HepG2 (cell line): ENCODE data around the gene ZSCAN26. TPM values are rescaled to one million over a fixed set of nuclear protein-coding genes. Genes with fewer than 3 reads are reported as not detected.

ENCODE experiments used
- ATAC-seq: fragments of 200-7000 bp; cut with Tn5 transposase; 3 replicates; pipeline ENCODE4 v1.9.1; 2020; ENCODE audit warnings: mild to moderate bottlenecking, moderate library complexity
- BruUV-seq: library from RNA; stranded (reverse); fragments of 400-500 nt; replicated peaks from 2 replicates; lab custom pipeline; 2021; lab: Mats Ljungman, UMichigan
- CTCF ChIA-PET: fragments of 300-600 bp; formaldehyde crosslinking; extraction: SDS; loops from one replicate; lab custom pipeline; 2021; ENCODE audit warnings: low total read pairs, inconsistent platforms, low intra/inter-chr PET ratio; lab: Yijun Ruan, JAX
- POLR2A ChIA-PET: fragments of 350-600 bp; sonication (Branson Sonifier 250); formaldehyde crosslinking; loops from one replicate; lab custom pipeline; 2020; ENCODE audit warnings: antibody characterized with exemption, inconsistent platforms; lab: Yijun Ruan, JAX
- DNase-seq: peaks from one replicate; pipeline ENCODE4 v3.0.0-alpha.2; 2015; ENCODE audit warnings: low spot score
- FAIRE-seq: peaks from 3 replicates; lab custom pipeline; 2011; peaks lifted over from hg19 to GRCh38; lab: Jason Lieb, UNC
- H2AFZ ChIP-seq: one replicate; pipeline ENCODE4 v1.6.1; 2011; ENCODE audit warnings: low read length, inconsistent platforms
- H3K27ac ChIP-seq: fragments of 300-600 bp; 3 replicates; pipeline ENCODE4 v1.8.0; 2011; ENCODE audit warnings: mixed run types, mild to moderate bottlenecking, mixed read lengths, low read length, inconsistent platforms; ENCODE audit not compliant: insufficient read depth; ENCODE audit errors: extremely low read length
- H3K27me3 ChIP-seq, 2 experiments: fragments of 200-600 bp in 1 of 2; 2 replicates in 1 of 2; 3 replicates in 1 of 2; pipeline versions ENCODE4 v1.6.0 to v1.8.0; 2011; ENCODE audit warnings: low read length in 2 of 2, mild to moderate bottlenecking in 2 of 2, moderate library complexity in 2 of 2, inconsistent platforms in 1 of 2; ENCODE audit not compliant: insufficient read depth in 2 of 2, control insufficient read depth in 1 of 2
- H3K36me3 ChIP-seq, 2 experiments: fragments of 200-600 bp in 1 of 2; replicated peaks in 1 of 2; 2 replicates in 1 of 2; 3 replicates in 1 of 2; pipeline versions ENCODE4 v1.5.1 to v1.8.0; 2011; ENCODE audit warnings: low read length in 2 of 2, inconsistent platforms in 1 of 2; ENCODE audit not compliant: insufficient read depth in 2 of 2, control insufficient read depth in 1 of 2
- H3K4me1 ChIP-seq: 2 replicates; pipeline ENCODE4 v1.5.1; 2012; ENCODE audit warnings: low read length, inconsistent platforms; ENCODE audit not compliant: insufficient read depth
- H3K4me2 ChIP-seq: 2 replicates; pipeline ENCODE4 v1.6.0; 2011; ENCODE audit warnings: low read depth, low read length, inconsistent platforms
- H3K4me3 ChIP-seq, 3 experiments: fragments of 200-600 bp in 1 of 3; sonication (generic), shearing (Covaris generic) in 1 of 3; replicated peaks in 1 of 3; 2 replicates each; pipeline ENCODE4 v1.5.1; 2011 to 2016; ENCODE audit warnings: low read length in 3 of 3, inconsistent platforms in 2 of 3, low read depth in 2 of 3, mild to moderate bottlenecking in 2 of 3, control low read depth in 1 of 3, mixed read lengths in 1 of 3; ENCODE audit not compliant: insufficient read depth in 1 of 3
- H3K79me2 ChIP-seq: one replicate; pipeline ENCODE4 v1.6.1; 2011; ENCODE audit warnings: low read length, inconsistent platforms; ENCODE audit not compliant: insufficient read depth
- H3K9ac ChIP-seq: 2 replicates; pipeline ENCODE4 v1.6.0; 2011; ENCODE audit warnings: mild to moderate bottlenecking, low read depth, low read length, inconsistent platforms; ENCODE audit not compliant: insufficient read depth
- H3K9me3 ChIP-seq: 2 replicates; pipeline ENCODE4 v1.5.1; 2012; ENCODE audit warnings: mild to moderate bottlenecking, low read length
- H4K20me1 ChIP-seq: 2 replicates; pipeline ENCODE4 v1.6.0; 2011; ENCODE audit warnings: inconsistent platforms, mild to moderate bottlenecking, low read length, moderate library complexity; ENCODE audit not compliant: insufficient read depth
- KMT2A ChIP-seq: sonication (generic); formaldehyde crosslinking; IDR thresholded peaks from 2 replicates; pipeline ENCODE4 v1.4.0; 2020; ENCODE audit warnings: missing genetic modification reagents
- NFATC3 ChIP-seq: sonication (generic); formaldehyde crosslinking; IDR thresholded peaks from 2 replicates; pipeline ENCODE4 v1.5.1; 2020; ENCODE audit warnings: mild to moderate bottlenecking, missing genetic modification reagents
- THAP9 ChIP-seq: sonication (generic); formaldehyde crosslinking; IDR thresholded peaks from 2 replicates; pipeline ENCODE4; 2020; ENCODE audit warnings: missing genetic modification reagents, mild to moderate bottlenecking, borderline replicate concordance
- ZBTB2 ChIP-seq: sonication (generic); formaldehyde crosslinking; IDR thresholded peaks from 2 replicates; pipeline ENCODE4 v1.8.0; 2022; ENCODE audit warnings: low read depth, missing genetic modification reagents
- ZC3H13 ChIP-seq: sonication (generic); formaldehyde crosslinking; IDR thresholded peaks from 2 replicates; pipeline ENCODE4 v1.8.1; 2023; ENCODE audit warnings: mild to moderate bottlenecking, missing genetic modification reagents, moderate library complexity
- ZNF337 ChIP-seq: sonication (generic); formaldehyde crosslinking; IDR thresholded peaks from 2 replicates; pipeline ENCODE4 v1.5.1; 2020; ENCODE audit warnings: missing genetic modification reagents, low read depth, mild to moderate bottlenecking, borderline replicate concordance
- ZNF615 ChIP-seq: sonication (generic); formaldehyde crosslinking; IDR thresholded peaks from 2 replicates; pipeline ENCODE4 v1.5.0; 2020; ENCODE audit warnings: mild to moderate bottlenecking, missing genetic modification reagents, borderline replicate concordance
- ZNF674 ChIP-seq: sonication (generic); formaldehyde crosslinking; IDR thresholded peaks from 2 replicates; pipeline ENCODE4 v1.5.0; 2020; ENCODE audit warnings: low read depth, mild to moderate bottlenecking, missing genetic modification reagents
- ZNF775 ChIP-seq: sonication (generic); formaldehyde crosslinking; IDR thresholded peaks from 2 replicates; pipeline ENCODE4 v1.4.0; 2020; ENCODE audit warnings: missing genetic modification reagents, mild to moderate bottlenecking, moderate library complexity, borderline replicate concordance
- ZNF883 ChIP-seq: sonication (generic); formaldehyde crosslinking; IDR thresholded peaks from 2 replicates; pipeline ENCODE4 v1.5.1; 2020; ENCODE audit warnings: mild to moderate bottlenecking, missing genetic modification reagents; ENCODE audit errors: not compliant biosample characterization
- WGBS: methylation state at CpG from one replicate; pipeline ENCODE4 v1.1.6; 2017; ENCODE audit warnings: low lambda C conversion rate; 5-methylcytosine and 5-hydroxymethylcytosine counted together
- in situ Hi-C: cut with HindIII; loops from 2 replicates; pipeline ENCODE4 v1.10.0; 2017; ENCODE audit warnings: low pct_unique_long_range_greater_than_20kb; ENCODE audit not compliant: extremely low pct_ligation_motif_present
- intact Hi-C: fragments of 100-400 bp; cut with micrococcal nuclease; formaldehyde crosslinking; loops from one replicate; pipeline ENCODE4 v1.10.0; 2022; ENCODE audit not compliant: unreplicated experiment
- polyA plus RNA-seq, 8 experiments: library from polyadenylated mRNA; depleted of rRNA in 3 of 8; stranded (reverse) in 7 of 8; unstranded in 1 of 8; fragments of >200 nt; fragmentation: Illumina TruSeq in 4 of 8; extraction: Trizol in 4 of 8; gene quantifications; 2 replicates each; pipeline versions ENCODE4 v1.2.1 to v1.2.3, GENCODE V29; 2011 to 2016; ENCODE audit warnings: low read depth in 4 of 8, missing spikeins in 1 of 8, mixed read lengths in 1 of 8; ENCODE audit not compliant: insufficient read depth in 1 of 8
- total RNA-seq, 5 experiments: library from RNA; depleted of rRNA; stranded (reverse); fragments of >200 nt; fragmentation: Illumina TruSeq; extraction: Trizol; gene quantifications; 2 replicates each; pipeline ENCODE4 v1.2.3, GENCODE V29; 2016; ENCODE audit warnings: low read depth in 1 of 5

ZSCAN26 gene
- total and polyA plus RNA-seq, 2 of the 13 experiments (the other 11 are each of a cell fraction or from before 2014, with no cell fraction given) = 12.0 to 15.6 TPM

GRCh38 chr6:28266962-28267694 lies at the start of gene ZSCAN26 (continued):
- TF ChIP-seq THAP9 (CRISPR knock-in tag) (peak; percentile 90), KMT2A (CRISPR knock-in tag) (peak; percentile 97), ZNF775 (CRISPR knock-in tag) (peak; percentile 85; the same call in 1 of the 2 replicates), ZNF337 (CRISPR knock-in tag) (0 out of 2 replicates have a peak, but pooled peaks have one; percentile 50), ZBTB2 (CRISPR knock-in tag) (no peak), ZNF615 (CRISPR knock-in tag) (no peak)

- Histone ChIP-seq H3K9me3 (no peaks in the 10 kb centered on the region), H2AFZ (no peak overlapping the region), H3K27ac (no peak overlapping the region), H3K4me3 (peak overlapping the region in 2 of 3 experiments; percentile 53 to 77; a peak in 1 of 6 replicates), H3K4me2 (peak overlapping the region; percentile 84), H3K9ac (peak overlapping the region; percentile 68; the same call in 1 of the 2 replicates), H3K79me2 (no peaks in the 10 kb centered on the region), H4K20me1 (no peaks in the 10 kb centered on the region), H3K27me3 (no peaks in the 10 kb centered on the region; a peak in 1 of 5 replicates), H3K4me1 (peaks cover 61% of the 10 kb centered on the region), H3K36me3 (no peaks in the 10 kb centered on the region)
- BruUV-seq = no TSS peak
- no peak for FAIRE-seq
- in situ Hi-C loops = no loop called here
- ChIA-PET POLR2A (interaction anchor here (0.8 to 2.6 kb wide), 16 partner anchors 9 to 1180 kb away, joined by 3 to 37 read pairs (median 8); partner anchors contain the start of genes PGBD1, ZKSCAN3, ZKSCAN4 and ZKSCAN8), CTCF (no interaction called here)
- ATAC-seq = no peak
- peak; percentile 17 for TF ChIP-seq ZNF883 (CRISPR knock-in tag)
- TF ChIP-seq ZNF674 (CRISPR knock-in tag) = 0 out of 2 replicates have a peak, but pooled peaks have one; percentile 18
- peak; percentile 72; the same call in 1 of the 2 replicates for TF ChIP-seq ZC3H13 (CRISPR knock-in tag)
- no peak for TF ChIP-seq NFATC3
- 94% methylated on average over 12 of the region's 12 CpGs for WGBS
- DNase-seq = no peak
- intact Hi-C loops = no loop called here
Measured at GRCh38 chr6:28217890-28218289, 49.1 kb upstream of the ZSCAN26 start.
